HG02840 (cell line): ENCODE results near the gene RHEB.

Experiments used
- ATAC-seq: cut with Tn5 transposase; IDR thresholded peaks from one replicate; pipeline ENCODE4 v1.9.1; 2021; ENCODE audit warnings: mild to moderate bottlenecking, moderate library complexity, moderate number of reproducible peaks; ENCODE audit not compliant: unreplicated experiment, low FRiP score

Gene RHEB

GRCh38 chr7:151452680-151453325, 66.9 kb downstream of the RHEB start:
- ATAC-seq = no peak

- no peak for ATAC-seq
Measured at GRCh38 chr7:151451626-151452571, 67.8 kb downstream of the RHEB start.

GRCh38 chr7:151451156-151451555, 68.5 kb downstream of the RHEB start:
- ATAC-seq = no peak

GRCh38 chr7:151449990-151450389, 69.7 kb downstream of the RHEB start:
- ATAC-seq = no peak

GRCh38 chr7:151448261-151449252, 71.1 kb downstream of the RHEB start:
- ATAC-seq = no peak

GRCh38 chr7:151447901-151448260, 71.8 kb downstream of the RHEB start:
- ATAC-seq = no peak

GRCh38 chr7:151447312-151447711, 72.4 kb downstream of the RHEB start:
- no peak for ATAC-seq

- no peak for ATAC-seq
Measured at GRCh38 chr7:151446412-151446811, 73.3 kb downstream of the RHEB start.

- no peak for ATAC-seq
Measured at GRCh38 chr7:151444632-151445031, 75.1 kb downstream of the RHEB start.

GRCh38 chr7:151442776-151443496, 76.8 kb downstream of the RHEB start:
- ATAC-seq = no peak

GRCh38 chr7:151440799-151441445, 78.8 kb downstream of the RHEB start:
- no peak for ATAC-seq

- ATAC-seq = no peak
Measured at GRCh38 chr7:151439855-151440798, 79.6 kb downstream of the RHEB start, which contains the start of gene CRYGN. Gene CRYGN, minus strand, starts transcription at chr7:151440141. Its CDS starts 224 bp downstream, at chr7:151439917.

- no peak for ATAC-seq
Measured at GRCh38 chr7:151438864-151439601, 80.7 kb downstream of the RHEB start.

- no peak for ATAC-seq
Measured at GRCh38 chr7:151437866-151438516, 81.7 kb downstream of the RHEB start.

GRCh38 chr7:151437159-151437553, 82.5 kb downstream of the RHEB start:
- no peak for ATAC-seq

- no peak for ATAC-seq
Measured at GRCh38 chr7:151436446-151437158, 83.1 kb downstream of the RHEB start.
